NCI-H128 (cell line): ENCODE measurements around the gene ZFP36.

Experiments
- DNase-seq: peaks from one replicate; lab custom pipeline; 2025; ENCODE audit not compliant: unreplicated experiment; lab: John Stamatoyannopoulos, UW

The ZFP36 gene

GRCh38 chr19:39405958-39406655 is 540 bp upstream of the ZFP36 start:
- DNase-seq = no peak

GRCh38 chr19:39407410-39407659 is 688 bp downstream of the ZFP36 start:
- no peak for DNase-seq

- DNase-seq = no peak
Measured at GRCh38 chr19:39407660-39408391, 1.2 kb downstream of the ZFP36 start.

- DNase-seq = no peak
Measured at GRCh38 chr19:39408392-39409207, 2.0 kb downstream of the ZFP36 start.

- DNase-seq = peak; percentile 91
Measured at GRCh38 chr19:39409208-39410016, 2.8 kb downstream of the ZFP36 start.

GRCh38 chr19:39410017-39410830 is 3.6 kb downstream of the ZFP36 start:
- peak; percentile 5 for DNase-seq

- DNase-seq = no peak
Measured at GRCh38 chr19:39410831-39411080, 4.1 kb downstream of the ZFP36 start.

GRCh38 chr19:39411081-39411831 is 4.6 kb downstream of the ZFP36 start:
- no peak for DNase-seq

GRCh38 chr19:39411832-39412099 is 5.1 kb downstream of the ZFP36 start:
- peak; percentile 85 for DNase-seq

GRCh38 chr19:39412100-39412866 is 5.6 kb downstream of the ZFP36 start, which contains the start of gene PLEKHG2:
PLEKHG2 (plus strand) TSS chr19:39412669; CDS start chr19:39414087, 1,418 bp downstream.
- peak; percentile 98 for DNase-seq

- no peak for DNase-seq
Measured at GRCh38 chr19:39412867-39413271, 6.2 kb downstream of the ZFP36 start.

GRCh38 chr19:39413272-39413910 is 6.7 kb downstream of the ZFP36 start:
- DNase-seq = peak; percentile 40

- DNase-seq = no peak
Measured at GRCh38 chr19:39413911-39414608, 7.4 kb downstream of the ZFP36 start.

GRCh38 chr19:39415111-39416046 is 8.7 kb downstream of the ZFP36 start:
- no peak for DNase-seq

- no peak for DNase-seq
Measured at GRCh38 chr19:39416152-39417120, 9.8 kb downstream of the ZFP36 start.
